Hepatic stellate cell (primary cell): ENCODE measurements around the gene EMD.
"Not testable (repeated sequence)": the region's sequence is repeated elsewhere in the genome, so short reads cannot be mapped to it uniquely, and the experiment has no call there.

Experiments used
- DNase-seq: peaks from one replicate; pipeline ENCODE4 v3.0.0; 2011; ENCODE audit warnings: low spot score

EMD gene

GRCh38 chrX:154371017-154371788 lies 7.9 kb upstream of the EMD start:
- peak; percentile 68 for DNase-seq

GRCh38 chrX:154371789-154372300 lies 7.2 kb upstream of the EMD start:
- no peak for DNase-seq

- DNase-seq, result peak; percentile 66
Observed at GRCh38 chrX:154372612-154373022, 6.5 kb upstream of the EMD start.

GRCh38 chrX:154373340-154374306 lies 5.5 kb upstream of the EMD start:
- DNase-seq, result no peak

- no peak for DNase-seq
Observed at GRCh38 chrX:154374313-154375155, 4.6 kb upstream of the EMD start, which contains the start of gene FLNA. Gene FLNA, minus strand, starts transcription at chrX:154374634. Its CDS starts 3,389 bp downstream, at chrX:154371245.

GRCh38 chrX:154375156-154375504 lies 4.0 kb upstream of the EMD start:
- DNase-seq, result no peak

- no peak for DNase-seq
Observed at GRCh38 chrX:154376774-154377173, 2.3 kb upstream of the EMD start.

- peak; percentile 80 for DNase-seq
Observed at GRCh38 chrX:154378059-154378798, 866 bp upstream of the EMD start.

GRCh38 chrX:154379569-154379951 lies 465 bp downstream of the EMD start:
- DNase-seq, result no peak

GRCh38 chrX:154380153-154380552 lies 1.1 kb downstream of the EMD start:
- no peak for DNase-seq

GRCh38 chrX:154380787-154381186 lies 1.7 kb downstream of the EMD start:
- no peak for DNase-seq

GRCh38 chrX:154381271-154381670 lies 2.2 kb downstream of the EMD start:
- no peak for DNase-seq

- no peak for DNase-seq
Observed at GRCh38 chrX:154382483-154383069, 3.5 kb downstream of the EMD start.

- no peak for DNase-seq
Observed at GRCh38 chrX:154383359-154384283, 4.5 kb downstream of the EMD start.

GRCh38 chrX:154384284-154384892 lies 5.3 kb downstream of the EMD start:
- no peak for DNase-seq

- not testable (repeated sequence) for DNase-seq
Observed at GRCh38 chrX:154388094-154388493, 9.0 kb downstream of the EMD start.

GRCh38 chrX:154388649-154389048 lies 9.6 kb downstream of the EMD start:
- not testable (repeated sequence) for DNase-seq

GRCh38 chrX:154389812-154390747 lies 11.0 kb downstream of the EMD start:
- DNase-seq, result not testable (repeated sequence)
